SKM-1 (cell line): ENCODE results near the gene POP4.

Experiments used
- DNase-seq: peaks from one replicate; lab custom pipeline; 2025; ENCODE audit not compliant: unreplicated experiment; lab: John Stamatoyannopoulos, UW

Gene POP4

GRCh38 chr19:29576761-29577648 lies 29.1 kb upstream of the POP4 start:
- DNase-seq, result no peak

GRCh38 chr19:29577649-29577963 lies 28.5 kb upstream of the POP4 start:
- no peak for DNase-seq

- no peak for DNase-seq
These were observed 27.7 kb upstream of the POP4 start for GRCh38 chr19:29578349-29578748.

GRCh38 chr19:29579308-29579910 lies 26.7 kb upstream of the POP4 start:
- no peak for DNase-seq

GRCh38 chr19:29581398-29581797 lies 24.7 kb upstream of the POP4 start:
- no peak for DNase-seq

GRCh38 chr19:29583196-29583999 lies 22.7 kb upstream of the POP4 start:
- DNase-seq, result no peak

GRCh38 chr19:29586401-29586800 lies 19.7 kb upstream of the POP4 start:
- no peak for DNase-seq

- no peak for DNase-seq
These were observed 19.0 kb upstream of the POP4 start for GRCh38 chr19:29587059-29587458.

GRCh38 chr19:29587518-29587986 lies 18.5 kb upstream of the POP4 start:
- no peak for DNase-seq

- no peak for DNase-seq
These were observed 18.0 kb upstream of the POP4 start for GRCh38 chr19:29588095-29588494.

- DNase-seq, result no peak
These were observed 15.8 kb upstream of the POP4 start for GRCh38 chr19:29590278-29590677.

- no peak for DNase-seq
These were observed 14.4 kb upstream of the POP4 start for GRCh38 chr19:29591670-29592069.

- DNase-seq, result no peak
These were observed 12.2 kb upstream of the POP4 start for GRCh38 chr19:29593869-29594268.

GRCh38 chr19:29596080-29596727 lies 9.9 kb upstream of the POP4 start:
- DNase-seq, result no peak

GRCh38 chr19:29596885-29597525 lies 9.1 kb upstream of the POP4 start:
- DNase-seq, result no peak

- no peak for DNase-seq
These were observed 8.0 kb upstream of the POP4 start for GRCh38 chr19:29598036-29598435.

GRCh38 chr19:29598496-29598895 lies 7.6 kb upstream of the POP4 start:
- DNase-seq, result no peak

GRCh38 chr19:29603308-29603707 lies 2.8 kb upstream of the POP4 start:
- no peak for DNase-seq

- no peak for DNase-seq
These were observed 301 bp downstream of the POP4 start for GRCh38 chr19:29606420-29606747.

- DNase-seq, result no peak
These were observed 3.6 kb downstream of the POP4 start for GRCh38 chr19:29609636-29610035.

- DNase-seq, result no peak
These were observed 4.1 kb downstream of the POP4 start for GRCh38 chr19:29610213-29610573.
